AML-193 (cell line): ENCODE measurements around the gene OR4X1.
A peak's percentile ranks its signal among the peaks of the same experiment; 100 is the strongest.
"Not testable (repeated sequence)": the region's sequence is repeated elsewhere in the genome, so short reads cannot be mapped to it uniquely, and the experiment has no call there.

Source experiments
- DNase-seq, 2 experiments: peaks; one replicate each; lab custom pipeline; 2025; lab: John Stamatoyannopoulos, UW

Gene OR4X1, protein sequence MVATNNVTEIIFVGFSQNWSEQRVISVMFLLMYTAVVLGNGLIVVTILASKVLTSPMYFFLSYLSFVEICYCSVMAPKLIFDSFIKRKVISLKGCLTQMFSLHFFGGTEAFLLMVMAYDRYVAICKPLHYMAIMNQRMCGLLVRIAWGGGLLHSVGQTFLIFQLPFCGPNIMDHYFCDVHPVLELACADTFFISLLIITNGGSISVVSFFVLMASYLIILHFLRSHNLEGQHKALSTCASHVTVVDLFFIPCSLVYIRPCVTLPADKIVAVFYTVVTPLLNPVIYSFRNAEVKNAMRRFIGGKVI

GRCh38 chr11:48263423-48263911 lies at the start of gene OR4X1:
Gene OR4X1 (plus strand): TSS chr11:48263861. CDS start chr11:48263861, 0 bp downstream.
- DNase-seq: no peak

DNA sequence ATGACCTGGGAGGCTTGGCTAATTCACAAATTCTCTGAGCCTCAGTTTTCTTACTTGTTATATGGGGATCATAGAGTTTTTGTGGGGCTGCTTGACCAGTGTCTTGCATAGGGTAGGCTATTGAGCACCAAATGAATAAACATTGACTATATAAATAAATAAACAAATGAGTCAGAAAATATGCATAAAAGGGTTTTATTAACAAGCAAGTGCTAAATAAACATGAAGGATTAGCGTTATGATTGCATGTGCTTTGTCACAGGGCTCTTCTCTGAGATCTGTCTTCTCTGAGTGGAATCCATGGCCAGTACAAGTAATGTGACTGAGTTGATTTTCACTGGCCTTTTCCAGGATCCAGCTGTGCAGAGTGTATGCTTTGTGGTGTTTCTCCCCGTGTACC lies 47.2 kb upstream of the OR4X1 start, which contains the start of gene OR4B1:
OR4B1 (plus strand) TSS at position 301 of the 400 bp plus-strand sequence; CDS start at position 301, 0 bp downstream.
- DNase-seq: no peak

DNA sequence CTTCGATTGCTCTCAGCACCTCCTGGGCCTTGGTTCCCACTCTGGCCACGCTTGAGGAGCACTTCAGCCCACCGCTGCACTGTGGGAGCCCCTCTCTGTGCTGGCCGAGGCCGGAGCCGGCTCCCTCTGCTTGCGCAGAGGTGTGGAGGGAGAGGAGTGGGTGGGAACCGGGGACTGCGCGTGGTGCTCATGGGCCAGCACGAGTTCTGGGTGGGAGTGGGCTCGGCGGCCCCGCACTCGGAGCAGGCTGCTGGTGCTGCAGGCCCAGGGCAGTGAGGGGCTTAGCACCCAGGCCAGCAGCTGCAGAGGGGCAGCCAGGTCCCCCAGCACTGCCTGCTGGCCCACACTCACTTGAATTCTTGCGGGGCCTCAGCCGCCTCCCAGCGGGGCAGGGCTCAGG lies 34.9 kb upstream of the OR4X1 start:
- no peak for DNase-seq

DNA sequence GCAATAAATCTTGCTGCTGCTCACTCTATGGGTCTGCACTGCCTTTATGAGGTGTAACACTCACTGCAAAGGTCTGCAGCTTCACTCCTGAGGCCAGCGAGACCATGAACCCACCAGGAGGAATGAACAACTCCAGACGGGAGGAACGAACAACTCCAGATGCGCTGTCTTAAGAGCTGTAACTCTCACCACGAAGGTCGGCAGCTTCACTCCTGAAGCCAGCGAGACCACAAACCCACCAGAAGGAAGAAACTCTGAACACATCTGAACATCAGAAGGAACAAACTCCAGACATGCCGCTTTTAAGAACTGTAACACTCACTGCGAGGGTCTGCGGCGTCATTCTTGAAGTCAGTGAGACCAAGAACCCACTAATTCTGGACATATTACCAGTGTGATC lies 33.6 kb upstream of the OR4X1 start:
- not testable (repeated sequence) for DNase-seq

DNA sequence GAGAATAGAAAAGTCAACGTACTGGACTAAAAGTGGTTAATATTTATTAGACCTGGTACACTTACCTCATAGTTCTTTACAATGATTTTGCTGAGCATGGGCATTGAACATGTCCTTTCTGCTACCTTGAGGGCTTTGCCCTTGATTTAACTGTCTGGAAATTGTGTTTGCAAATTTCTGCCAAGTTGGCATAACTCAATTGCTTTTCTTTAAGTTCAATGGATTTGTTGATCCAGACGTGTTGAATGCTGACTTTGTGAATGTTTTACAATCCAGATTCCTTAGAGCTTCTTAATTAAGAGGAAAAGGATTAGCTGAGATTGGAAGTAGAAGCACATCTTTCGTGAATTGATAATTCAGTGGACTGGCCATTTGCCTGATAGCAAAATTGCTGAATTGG lies 25.9 kb upstream of the OR4X1 start:
- no peak for DNase-seq

- DNase-seq: no peak
These were observed 21.2 kb upstream of the OR4X1 start for GRCh38 chr11:48242501-48242900.

DNA sequence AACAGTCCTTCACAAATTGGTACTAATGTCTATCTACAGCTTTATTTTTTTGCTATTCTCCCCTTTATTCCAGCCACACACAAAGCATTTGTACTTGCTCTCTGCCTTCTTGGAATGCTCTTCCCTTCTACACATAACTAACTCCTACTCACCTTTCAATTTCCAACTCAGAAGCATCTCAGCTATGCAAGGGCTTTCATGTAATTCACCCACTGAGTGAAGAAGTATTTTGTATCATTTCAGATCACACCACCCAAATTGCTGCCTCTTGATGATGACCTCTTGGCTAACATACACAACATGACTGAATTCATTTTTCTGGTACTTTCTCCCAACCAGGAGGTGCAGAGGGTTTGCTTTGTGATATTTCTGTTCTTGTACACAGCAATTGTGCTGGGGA lies 18.9 kb upstream of the OR4X1 start, which contains the start of gene OR4X2:
OR4X2 (plus strand) TSS at position 301 of the 400 bp plus-strand sequence; CDS start at position 301, 0 bp downstream.
- no peak for DNase-seq

GRCh38 chr11:48248902-48249301 lies 14.8 kb upstream of the OR4X1 start:
- no peak for DNase-seq

GRCh38 chr11:48261600-48261999 lies 2.1 kb upstream of the OR4X1 start:
- DNase-seq: no peak

DNA sequence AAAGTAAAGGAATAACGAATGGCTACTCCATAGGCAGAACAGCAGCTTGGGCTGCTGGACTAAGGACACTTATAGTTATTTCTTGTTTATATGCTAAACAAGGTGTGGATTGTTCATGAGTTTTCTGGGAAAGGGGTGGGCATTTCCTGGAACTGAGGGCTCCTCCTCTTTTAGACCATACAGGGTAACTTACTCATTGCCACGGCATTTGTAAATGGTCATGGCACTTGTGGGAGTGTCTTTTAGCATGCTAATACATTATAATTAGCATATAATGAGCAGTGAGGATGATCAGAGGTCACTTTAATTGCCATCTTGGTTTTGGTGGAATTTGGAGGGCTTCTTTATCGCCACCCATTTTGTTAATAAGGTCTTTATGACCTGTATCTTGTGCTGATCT lies 7.0 kb downstream of the OR4X1 start:
- DNase-seq: no peak

GRCh38 chr11:48272606-48273005 lies 8.9 kb downstream of the OR4X1 start:
- DNase-seq: no peak

DNA sequence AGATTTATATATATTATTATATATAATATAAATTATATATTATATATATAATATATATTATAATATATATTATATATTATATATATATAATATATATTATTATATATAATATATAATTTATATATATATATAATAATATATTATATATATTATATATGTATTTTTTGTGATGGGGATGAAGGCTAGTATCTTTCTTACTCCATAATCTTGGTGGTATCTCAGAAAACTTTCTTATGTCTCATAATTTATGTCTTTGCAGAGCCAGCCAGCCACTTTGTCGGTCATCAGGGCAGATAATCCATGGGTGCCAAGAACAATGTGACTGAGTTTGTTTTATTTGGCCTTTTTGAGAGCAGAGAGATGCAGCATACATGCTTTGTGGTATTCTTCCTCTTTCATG lies 42.3 kb downstream of the OR4X1 start, which contains the start of gene OR4S1:
OR4S1 (plus strand) TSS at position 301 of the 400 bp plus-strand sequence; CDS start at position 301, 0 bp downstream.
- DNase-seq: no peak

DNA sequence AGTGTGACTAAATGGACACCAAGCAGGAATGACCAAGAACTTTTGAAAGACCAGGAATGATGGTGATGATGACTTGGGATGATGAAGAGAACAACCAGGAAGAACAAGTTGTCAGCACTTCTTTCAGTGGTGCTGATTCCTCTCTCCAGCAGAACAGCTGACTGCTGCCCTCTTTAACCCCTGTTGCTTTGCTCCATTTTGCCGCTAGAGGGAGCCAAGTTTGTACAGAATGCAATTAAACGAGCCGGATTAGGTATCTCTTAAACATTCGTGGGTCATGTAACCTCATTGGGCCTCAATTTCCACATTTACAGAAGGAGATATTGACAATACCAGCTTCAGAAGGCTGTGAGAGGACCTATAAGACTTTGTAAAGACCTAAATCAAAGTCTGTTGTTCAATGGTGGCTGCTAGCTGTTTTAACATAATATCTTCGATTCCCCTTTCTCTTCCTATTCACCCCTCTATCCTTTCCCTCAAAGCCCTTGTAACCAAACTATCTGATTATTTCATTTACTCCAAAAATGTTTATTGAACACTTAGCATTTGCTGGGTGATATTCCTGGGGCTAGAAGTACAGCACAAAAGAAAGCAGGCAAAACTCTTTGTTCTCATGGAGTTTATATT lies 44.2 kb downstream of the OR4X1 start:
- DNase-seq: peak; percentile 46 to 55

DNA sequence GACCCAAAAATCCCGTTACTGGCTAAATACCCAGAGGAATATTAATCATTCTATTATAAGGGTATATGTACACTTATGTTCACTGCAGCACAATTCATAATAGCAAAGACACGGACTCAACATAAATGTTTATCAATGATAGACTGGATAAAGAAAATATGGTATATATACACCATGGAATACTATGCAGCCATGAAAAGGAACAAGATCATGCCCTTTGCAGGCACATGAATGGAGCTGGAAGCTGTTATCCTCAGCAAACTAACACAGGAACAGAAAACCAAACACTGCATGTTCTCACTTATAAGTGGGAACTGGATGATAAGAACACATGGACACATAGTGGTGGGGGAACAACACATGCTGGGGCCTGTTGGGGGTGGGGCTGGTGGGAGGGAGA lies 49.9 kb downstream of the OR4X1 start:
- DNase-seq: not testable (repeated sequence)
